MCF 10A (cell line): ENCODE results near the gene VAT1L. TPM values are rescaled to one million over a fixed set of nuclear protein-coding genes. Genes with fewer than 3 reads are reported as not detected.

Source experiments
- BruUV-seq: library from RNA; stranded (reverse); fragments of 400-500 nt; replicated peaks from 2 replicates; lab custom pipeline; 2021; lab: Mats Ljungman, UMichigan
- CTCF ChIA-PET: fragments of 300-600 bp; sonication (Branson Sonifier 250); formaldehyde crosslinking; extraction: SDS; loops from one replicate; lab custom pipeline; 2021; ENCODE audit warnings: antibody characterized with exemption, inconsistent platforms; lab: Yijun Ruan, JAX
- POLR2A ChIA-PET: fragments of 300-600, 350-650 bp; sonication (Branson Sonifier 250); formaldehyde crosslinking; extraction: SDS; loops from one replicate; lab custom pipeline; 2020; ENCODE audit warnings: antibody characterized with exemption, inconsistent platforms; lab: Yijun Ruan, JAX
- DNase-seq: peaks from one replicate; pipeline ENCODE4 v3.0.0-alpha.2; 2018; ENCODE audit not compliant: unreplicated experiment
- H3K27ac Mint-ChIP-seq: one replicate; pipeline ENCODE4 v1.8.0; 2022; ENCODE audit warnings: mild to moderate bottlenecking, low read depth, mixed read lengths; ENCODE audit not compliant: unreplicated experiment
- H3K27me3 Mint-ChIP-seq: one replicate; pipeline ENCODE4 v1.8.0; 2022; ENCODE audit warnings: mixed read lengths; ENCODE audit not compliant: insufficient read depth, unreplicated experiment
- H3K36me3 Mint-ChIP-seq: one replicate; pipeline ENCODE4 v1.8.0; 2022; ENCODE audit warnings: mild to moderate bottlenecking, moderate library complexity, mixed read lengths; ENCODE audit not compliant: insufficient read depth, unreplicated experiment
- H3K4me1 Mint-ChIP-seq: one replicate; pipeline ENCODE4 v1.8.0; 2022; ENCODE audit warnings: mixed read lengths; ENCODE audit not compliant: insufficient read depth, unreplicated experiment
- H3K4me3 Mint-ChIP-seq: one replicate; pipeline ENCODE4 v1.8.0; 2022; ENCODE audit warnings: mild to moderate bottlenecking, moderate library complexity, mixed read lengths; ENCODE audit not compliant: unreplicated experiment
- H3K9me3 Mint-ChIP-seq: one replicate; pipeline ENCODE4 v1.8.0; 2022; ENCODE audit warnings: mixed read lengths; ENCODE audit not compliant: unreplicated experiment
- intact Hi-C: fragments of 100-400 bp; cut with micrococcal nuclease; formaldehyde crosslinking; loops from 2 replicates; pipeline ENCODE4 v1.14.1; 2022
- total RNA-seq: library from RNA; stranded (reverse); gene quantifications from 2 replicates; pipeline ENCODE4 v1.2.3, GENCODE V29; 2022
- TF ChIP-seq, protein P1 (sequence below): fragments of 200-600 bp; IDR thresholded peaks from one replicate; pipeline ENCODE4 v1.8.0; 2022; ENCODE audit warnings: antibody characterized with exemption, mild to moderate bottlenecking; ENCODE audit not compliant: unreplicated experiment

VAT1L gene
- total RNA-seq, 1 experiment from 2014 or later: 1.1 TPM

DNA sequence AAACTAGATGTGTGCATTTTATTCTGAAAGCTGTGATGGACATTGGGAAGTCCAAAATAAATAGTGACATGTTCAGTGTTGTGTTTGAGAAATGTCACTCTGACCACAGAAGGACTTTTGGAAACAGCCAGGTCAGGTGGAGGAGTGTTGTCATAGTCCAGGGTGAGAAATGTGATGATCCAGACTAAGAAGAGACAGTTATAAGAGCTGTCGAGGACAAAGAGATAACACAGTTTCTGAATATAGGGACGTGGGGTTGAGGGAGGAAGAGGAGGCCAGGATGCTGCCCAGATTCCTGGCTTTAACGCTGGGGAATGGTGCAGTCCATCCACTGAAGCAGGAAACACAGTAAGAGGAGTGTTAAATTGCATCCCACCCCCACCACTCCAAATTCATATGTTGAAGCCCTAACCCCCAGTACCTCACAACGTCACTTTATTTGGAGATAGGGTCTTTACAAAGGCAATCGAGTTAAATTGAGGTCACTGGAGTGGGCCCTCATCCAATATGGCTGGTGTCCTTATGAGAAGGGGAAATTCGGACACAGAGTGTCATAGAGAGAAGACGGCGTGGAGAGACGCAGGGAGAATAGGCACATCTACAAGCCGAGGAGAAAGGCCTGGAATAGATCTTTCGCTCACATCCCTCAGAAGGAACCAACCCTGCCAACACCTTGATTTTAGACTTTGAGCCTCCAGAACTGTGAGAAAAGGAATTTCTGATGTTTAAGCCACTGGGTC is 71.3 kb downstream of the VAT1L start:
- DNase-seq: no peak
- Mint-ChIP-seq H3K4me3 (no peak overlapping the region), H3K27ac (no peak overlapping the region), H3K27me3 (peaks cover 63% of the 10 kb centered on the region), H3K4me1 (no peaks in the 10 kb centered on the region), H3K9me3 (no peaks in the 10 kb centered on the region), H3K36me3 (no peaks in the 10 kb centered on the region)
- TF ChIP-seq, protein P1, sequence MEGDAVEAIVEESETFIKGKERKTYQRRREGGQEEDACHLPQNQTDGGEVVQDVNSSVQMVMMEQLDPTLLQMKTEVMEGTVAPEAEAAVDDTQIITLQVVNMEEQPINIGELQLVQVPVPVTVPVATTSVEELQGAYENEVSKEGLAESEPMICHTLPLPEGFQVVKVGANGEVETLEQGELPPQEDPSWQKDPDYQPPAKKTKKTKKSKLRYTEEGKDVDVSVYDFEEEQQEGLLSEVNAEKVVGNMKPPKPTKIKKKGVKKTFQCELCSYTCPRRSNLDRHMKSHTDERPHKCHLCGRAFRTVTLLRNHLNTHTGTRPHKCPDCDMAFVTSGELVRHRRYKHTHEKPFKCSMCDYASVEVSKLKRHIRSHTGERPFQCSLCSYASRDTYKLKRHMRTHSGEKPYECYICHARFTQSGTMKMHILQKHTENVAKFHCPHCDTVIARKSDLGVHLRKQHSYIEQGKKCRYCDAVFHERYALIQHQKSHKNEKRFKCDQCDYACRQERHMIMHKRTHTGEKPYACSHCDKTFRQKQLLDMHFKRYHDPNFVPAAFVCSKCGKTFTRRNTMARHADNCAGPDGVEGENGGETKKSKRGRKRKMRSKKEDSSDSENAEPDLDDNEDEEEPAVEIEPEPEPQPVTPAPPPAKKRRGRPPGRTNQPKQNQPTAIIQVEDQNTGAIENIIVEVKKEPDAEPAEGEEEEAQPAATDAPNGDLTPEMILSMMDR: no peak
- BruUV-seq: no TSS peak
- ChIA-PET POLR2A (no interaction called here), CTCF (no interaction called here)
- intact Hi-C loops: no loop called here

DNA sequence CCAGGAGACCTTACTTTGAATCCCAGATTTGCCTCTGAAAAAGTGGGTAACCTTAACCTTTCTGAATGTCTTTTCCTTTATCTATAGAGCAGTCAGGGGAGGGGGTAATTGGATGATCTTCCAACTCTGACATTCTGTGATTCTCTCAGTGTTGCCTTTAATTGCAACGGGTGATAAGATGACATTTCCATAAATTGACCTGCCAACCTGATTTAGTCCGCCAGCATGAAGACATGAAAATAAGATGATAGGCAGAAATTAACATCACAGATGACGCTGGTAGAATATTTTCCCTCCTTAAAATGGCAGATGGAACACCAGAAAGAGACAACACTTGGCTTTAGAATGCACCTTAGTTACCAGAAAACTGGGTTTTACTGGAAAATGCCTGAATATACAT is 72.6 kb downstream of the VAT1L start:
- DNase-seq: no peak
- ChIA-PET CTCF (no interaction called here), POLR2A (no interaction called here)
- no peaks in the 10 kb centered on the region for H3K4me1 Mint-ChIP-seq
- H3K4me3 Mint-ChIP-seq: no peak overlapping the region
- BruUV-seq: no TSS peak
- no peaks in the 10 kb centered on the region for H3K36me3 Mint-ChIP-seq
- H3K27me3 Mint-ChIP-seq: peaks cover 68% of the 10 kb centered on the region
- TF ChIP-seq, protein P1: no peak
- no peaks in the 10 kb centered on the region for H3K9me3 Mint-ChIP-seq
- intact Hi-C loops: no loop called here
- no peak overlapping the region for H3K27ac Mint-ChIP-seq

DNA sequence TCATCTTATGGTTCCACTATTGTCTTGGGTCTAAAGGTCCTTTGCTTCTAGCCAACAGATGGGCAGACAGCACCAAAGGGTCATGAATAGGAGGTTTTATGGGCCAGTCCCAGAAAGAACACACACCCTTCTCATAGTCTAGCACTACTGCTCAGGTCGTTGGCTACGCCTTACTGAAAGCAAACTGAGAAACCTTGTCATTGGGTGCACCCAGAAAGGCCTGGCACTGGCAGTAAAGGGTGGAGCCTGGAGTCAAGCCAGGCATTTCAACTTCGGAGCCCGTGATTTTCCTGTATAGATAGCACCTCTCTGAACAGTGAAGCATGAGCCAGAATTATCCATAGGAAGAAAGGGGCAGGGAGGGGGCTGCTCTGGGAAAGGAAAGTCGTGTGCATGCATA is 74.9 kb downstream of the VAT1L start:
- H3K9me3 Mint-ChIP-seq: no peaks in the 10 kb centered on the region
- H3K27ac Mint-ChIP-seq: no peak overlapping the region
- ChIA-PET POLR2A (no interaction called here), CTCF (interaction anchor here (0.6 kb wide), 1 partner anchor 882 kb away, joined by 3 read pairs; no protein-coding TSS in a partner anchor)
- intact Hi-C loops: no loop called here
- DNase-seq: no peak
- no peaks in the 10 kb centered on the region for H3K4me1 Mint-ChIP-seq
- H3K4me3 Mint-ChIP-seq: no peak overlapping the region
- H3K36me3 Mint-ChIP-seq: no peaks in the 10 kb centered on the region
- BruUV-seq: no TSS peak
- TF ChIP-seq, protein P1: no peak
- peaks cover 45% of the 10 kb centered on the region for H3K27me3 Mint-ChIP-seq

DNA sequence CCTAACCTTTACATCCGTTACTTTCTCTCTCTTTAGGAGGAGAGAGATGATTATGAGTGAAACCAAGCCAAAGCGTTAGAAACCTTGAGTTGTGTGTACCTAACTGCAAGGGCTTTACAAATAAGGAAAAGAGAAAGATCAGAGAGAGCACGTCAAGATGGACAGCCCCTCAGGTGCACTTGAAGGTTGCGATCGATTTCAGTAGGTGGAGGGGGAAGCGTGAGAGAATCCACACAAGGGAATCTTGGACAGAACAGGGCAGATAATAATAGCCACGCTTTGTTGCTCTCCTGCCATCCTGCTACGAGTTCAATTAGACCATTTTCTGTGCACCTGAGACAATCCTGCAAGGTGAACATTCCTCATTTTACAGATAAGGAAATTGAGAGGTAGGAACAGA is 78.4 kb downstream of the VAT1L start:
- H3K4me1 Mint-ChIP-seq: no peaks in the 10 kb centered on the region
- DNase-seq: no peak
- H3K27ac Mint-ChIP-seq: no peak overlapping the region
- TF ChIP-seq, protein P1: no peak
- no peaks in the 10 kb centered on the region for H3K9me3 Mint-ChIP-seq
- no TSS peak for BruUV-seq
- intact Hi-C loops: no loop called here
- H3K36me3 Mint-ChIP-seq: no peaks in the 10 kb centered on the region
- peaks cover 23% of the 10 kb centered on the region for H3K27me3 Mint-ChIP-seq
- H3K4me3 Mint-ChIP-seq: no peak overlapping the region
- POLR2A ChIA-PET: no interaction called here
- CTCF ChIA-PET: interaction anchor here (0.6 kb wide), 1 partner anchor 138 kb away, joined by 3 read pairs; no protein-coding TSS in a partner anchor
